HepG2 (cell line): ENCODE data around the gene SPRR3.

ENCODE experiments used
- CREB1 ChIP-seq, 2 experiments: fragments of 450-650 bp in 1 of 2; IDR thresholded peaks; 2 replicates each; pipeline ENCODE4 v1.6.1; 2016 to 2017; ENCODE audit warnings: control low read depth in 1 of 2, mild to moderate bottlenecking in 1 of 2, missing compliant biosample characterization in 1 of 2, missing genetic modification characterization in 1 of 2
- GABPA ChIP-seq, 2 experiments: IDR thresholded peaks; 2 replicates each; pipeline ENCODE4 v1.6.1; 2011 to 2016; ENCODE audit warnings: low read depth in 2 of 2, low read length in 1 of 2, missing biosample characterization in 1 of 2, missing genetic modification characterization in 1 of 2
- MAZ ChIP-seq, 2 experiments: sonication (generic) in 1 of 2; formaldehyde crosslinking in 1 of 2; IDR thresholded peaks; 2 replicates each; pipeline versions ENCODE4 v1.5.0 to v1.6.1; 2012 to 2020; ENCODE audit warnings: low read depth in 2 of 2, mild to moderate bottlenecking in 2 of 2, borderline replicate concordance in 1 of 2, improper control_type of control experiment in 1 of 2, low read length in 1 of 2, missing genetic modification reagents in 1 of 2, moderate library complexity in 1 of 2
- NFKBIZ ChIP-seq: IDR thresholded peaks from 2 replicates; pipeline ENCODE4 v1.6.1; 2018; ENCODE audit warnings: missing genetic modification reagents, missing compliant biosample characterization
- NR3C1 ChIP-seq: sonication (generic); formaldehyde crosslinking; IDR thresholded peaks from 2 replicates; pipeline ENCODE4 v1.4.0; 2020; ENCODE audit warnings: missing genetic modification reagents
- PHF20 ChIP-seq: sonication (generic); formaldehyde crosslinking; IDR thresholded peaks from 2 replicates; pipeline ENCODE4 v1.5.0; 2020; ENCODE audit warnings: mild to moderate bottlenecking, missing genetic modification reagents
- RARA ChIP-seq: IDR thresholded peaks from 2 replicates; pipeline ENCODE4 v1.6.1; 2016; ENCODE audit warnings: missing genetic modification reagents, missing compliant biosample characterization
- RBAK ChIP-seq: sonication (generic); formaldehyde crosslinking; IDR thresholded peaks from 2 replicates; pipeline ENCODE4 v1.5.1; 2020; ENCODE audit warnings: mild to moderate bottlenecking, missing genetic modification reagents
- TARDBP ChIP-seq: sonication (generic); formaldehyde crosslinking; IDR thresholded peaks from 2 replicates; pipeline ENCODE4 v1.8.0; 2022; ENCODE audit warnings: mild to moderate bottlenecking, missing genetic modification reagents
- ZNF101 ChIP-seq: sonication (generic); formaldehyde crosslinking; IDR thresholded peaks from 2 replicates; pipeline ENCODE4 v1.4.0; 2020; ENCODE audit warnings: mild to moderate bottlenecking, low read depth, missing genetic modification reagents, borderline replicate concordance
- ZSCAN21 ChIP-seq: sonication (generic); formaldehyde crosslinking; IDR thresholded peaks from 2 replicates; pipeline ENCODE4 v1.8.0; 2022; ENCODE audit warnings: mild to moderate bottlenecking, missing genetic modification reagents, moderate library complexity, borderline replicate concordance
- TF ChIP-seq, protein P1 (sequence below): sonication (generic); formaldehyde crosslinking; IDR thresholded peaks from 2 replicates; pipeline ENCODE4 v1.5.0; 2020; ENCODE audit warnings: mild to moderate bottlenecking, missing genetic modification reagents, moderate library complexity
- TF ChIP-seq, protein P2 (sequence below): sonication (generic); formaldehyde crosslinking; IDR thresholded peaks from 2 replicates; pipeline ENCODE4 v1.5.0; 2020; ENCODE audit warnings: mild to moderate bottlenecking, missing genetic modification reagents, borderline replicate concordance
- TF ChIP-seq, protein P3 (sequence below): sonication (generic); formaldehyde crosslinking; IDR thresholded peaks from 2 replicates; pipeline ENCODE4 v1.4.0; 2020; ENCODE audit warnings: mild to moderate bottlenecking, missing genetic modification reagents

DNA sequence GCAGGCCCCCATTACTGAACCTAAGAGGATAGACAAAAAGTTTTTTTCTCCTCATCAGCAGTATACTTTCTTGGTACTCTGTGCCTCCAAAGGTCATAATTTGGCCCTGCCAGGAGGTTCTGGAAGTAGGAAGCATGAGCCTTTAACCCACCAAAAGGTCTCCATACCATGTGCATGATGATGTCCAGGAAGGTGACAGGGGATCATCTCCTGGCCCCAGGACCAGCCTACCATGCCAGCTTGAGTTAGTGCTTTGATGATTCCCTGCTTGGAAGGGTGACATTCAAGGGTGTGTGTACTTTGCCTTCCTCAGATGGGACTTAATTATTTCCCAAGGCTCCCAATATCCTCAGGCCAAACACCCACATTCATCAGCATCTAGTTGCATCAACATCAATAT lies 23.9 kb upstream of the SPRR3 start:
- TF ChIP-seq ZNF101 (CRISPR knock-in tag) (no peak), TARDBP (CRISPR knock-in tag) (no peak), PHF20 (CRISPR knock-in tag) (no peak), MAZ (IDR thresholded peaks at IDR 0.05; ENCODE audit: borderline replicate concordance, low read depth, low read length) (no peak), MAZ (CRISPR knock-in tag; IDR thresholded peaks at IDR 0.05; ENCODE audit: low read depth) (no peak), ZSCAN21 (CRISPR knock-in tag) (no peak), NFKBIZ (CRISPR knock-in tag) (no peak), RARA (CRISPR knock-in tag) (no peak), GABPA (IDR thresholded peaks at IDR 0.05; ENCODE audit: low read depth, low read length) (no peak), GABPA (CRISPR knock-in tag; IDR thresholded peaks at IDR 0.05; ENCODE audit: low read depth) (no peak), CREB1 (IDR thresholded peaks at IDR 0.05) (no peak), CREB1 (CRISPR knock-in tag; IDR thresholded peaks at IDR 0.05) (no peak), RBAK (CRISPR knock-in tag) (no peak), NR3C1 (CRISPR knock-in tag) (no peak)
- TF ChIP-seq, protein P1, sequence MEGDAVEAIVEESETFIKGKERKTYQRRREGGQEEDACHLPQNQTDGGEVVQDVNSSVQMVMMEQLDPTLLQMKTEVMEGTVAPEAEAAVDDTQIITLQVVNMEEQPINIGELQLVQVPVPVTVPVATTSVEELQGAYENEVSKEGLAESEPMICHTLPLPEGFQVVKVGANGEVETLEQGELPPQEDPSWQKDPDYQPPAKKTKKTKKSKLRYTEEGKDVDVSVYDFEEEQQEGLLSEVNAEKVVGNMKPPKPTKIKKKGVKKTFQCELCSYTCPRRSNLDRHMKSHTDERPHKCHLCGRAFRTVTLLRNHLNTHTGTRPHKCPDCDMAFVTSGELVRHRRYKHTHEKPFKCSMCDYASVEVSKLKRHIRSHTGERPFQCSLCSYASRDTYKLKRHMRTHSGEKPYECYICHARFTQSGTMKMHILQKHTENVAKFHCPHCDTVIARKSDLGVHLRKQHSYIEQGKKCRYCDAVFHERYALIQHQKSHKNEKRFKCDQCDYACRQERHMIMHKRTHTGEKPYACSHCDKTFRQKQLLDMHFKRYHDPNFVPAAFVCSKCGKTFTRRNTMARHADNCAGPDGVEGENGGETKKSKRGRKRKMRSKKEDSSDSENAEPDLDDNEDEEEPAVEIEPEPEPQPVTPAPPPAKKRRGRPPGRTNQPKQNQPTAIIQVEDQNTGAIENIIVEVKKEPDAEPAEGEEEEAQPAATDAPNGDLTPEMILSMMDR (CRISPR knock-in tag) = no peak
- TF ChIP-seq, protein P2, sequence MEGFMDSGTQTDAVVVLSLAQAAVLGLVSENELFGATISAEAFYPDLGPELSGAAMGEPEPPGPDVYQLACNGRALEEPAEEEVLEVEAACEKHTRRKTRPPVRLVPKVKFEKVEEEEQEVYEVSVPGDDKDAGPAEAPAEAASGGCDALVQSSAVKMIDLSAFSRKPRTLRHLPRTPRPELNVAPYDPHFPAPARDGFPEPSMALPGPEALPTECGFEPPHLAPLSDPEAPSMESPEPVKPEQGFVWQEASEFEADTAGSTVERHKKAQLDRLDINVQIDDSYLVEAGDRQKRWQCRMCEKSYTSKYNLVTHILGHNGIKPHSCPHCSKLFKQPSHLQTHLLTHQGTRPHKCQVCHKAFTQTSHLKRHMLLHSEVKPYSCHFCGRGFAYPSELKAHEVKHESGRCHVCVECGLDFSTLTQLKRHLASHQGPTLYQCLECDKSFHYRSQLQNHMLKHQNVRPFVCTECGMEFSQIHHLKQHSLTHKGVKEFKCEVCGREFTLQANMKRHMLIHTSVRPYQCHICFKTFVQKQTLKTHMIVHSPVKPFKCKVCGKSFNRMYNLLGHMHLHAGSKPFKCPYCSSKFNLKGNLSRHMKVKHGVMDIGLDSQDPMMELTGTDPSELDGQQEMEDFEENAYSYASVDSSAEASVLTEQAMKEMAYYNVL = no peak
- TF ChIP-seq, protein P3, sequence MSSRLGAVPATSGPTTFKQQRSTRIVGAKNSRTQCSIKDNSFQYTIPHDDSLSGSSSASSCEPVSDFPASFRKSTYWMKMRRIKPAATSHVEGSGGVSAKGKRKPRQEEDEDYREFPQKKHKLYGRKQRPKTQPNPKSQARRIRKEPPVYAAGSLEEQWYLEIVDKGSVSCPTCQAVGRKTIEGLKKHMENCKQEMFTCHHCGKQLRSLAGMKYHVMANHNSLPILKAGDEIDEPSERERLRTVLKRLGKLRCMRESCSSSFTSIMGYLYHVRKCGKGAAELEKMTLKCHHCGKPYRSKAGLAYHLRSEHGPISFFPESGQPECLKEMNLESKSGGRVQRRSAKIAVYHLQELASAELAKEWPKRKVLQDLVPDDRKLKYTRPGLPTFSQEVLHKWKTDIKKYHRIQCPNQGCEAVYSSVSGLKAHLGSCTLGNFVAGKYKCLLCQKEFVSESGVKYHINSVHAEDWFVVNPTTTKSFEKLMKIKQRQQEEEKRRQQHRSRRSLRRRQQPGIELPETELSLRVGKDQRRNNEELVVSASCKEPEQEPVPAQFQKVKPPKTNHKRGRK (CRISPR knock-in tag) = no peak
